GM21381 (cell line): ENCODE results near the gene CAMK1D.

ENCODE experiments used
- ATAC-seq: cut with Tn5 transposase; IDR thresholded peaks from one replicate; pipeline ENCODE4 v1.9.1; 2021; ENCODE audit warnings: mild to moderate bottlenecking, moderate library complexity; ENCODE audit not compliant: unreplicated experiment

CAMK1D gene

DNA sequence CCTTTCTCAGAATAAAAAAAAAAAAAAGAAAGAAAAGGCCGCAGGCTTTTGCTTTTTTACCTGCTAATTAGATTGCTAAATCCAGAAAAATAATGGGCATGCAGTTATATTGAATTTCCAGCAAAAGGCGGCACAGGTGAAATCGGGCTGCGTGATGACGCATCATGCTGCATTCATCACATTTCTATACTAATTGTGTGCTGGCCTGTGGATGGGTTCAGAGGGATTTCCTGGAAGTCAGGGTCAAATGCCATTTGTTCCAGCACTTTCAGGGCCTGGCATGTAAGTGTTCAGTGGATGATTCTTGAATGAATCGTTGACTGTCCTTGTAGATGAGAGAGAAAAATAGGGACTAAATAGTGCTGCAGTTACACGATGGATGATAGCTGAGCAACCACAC, 292.7 kb downstream of the CAMK1D start:
- no peak for ATAC-seq

DNA sequence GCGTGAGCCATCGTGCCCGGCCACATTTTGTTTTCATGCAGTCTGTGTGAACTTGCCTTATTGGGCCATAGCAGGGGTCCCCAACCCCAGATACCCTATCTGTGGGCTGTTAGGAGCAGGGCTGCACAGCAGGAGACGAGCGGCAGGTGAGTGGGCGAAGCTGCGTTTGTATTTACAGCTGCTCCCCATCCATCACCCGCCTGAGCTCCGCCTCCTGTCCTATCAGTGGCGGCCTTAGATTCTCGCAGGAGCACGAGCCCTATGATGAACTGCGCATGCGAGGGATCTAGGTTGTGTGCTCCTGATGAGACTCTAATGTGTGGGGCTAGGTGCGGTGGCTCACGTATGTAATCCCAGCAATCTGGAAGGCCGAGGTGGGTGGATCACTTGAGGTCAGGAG, 293.9 kb downstream of the CAMK1D start:
- ATAC-seq: no peak

DNA sequence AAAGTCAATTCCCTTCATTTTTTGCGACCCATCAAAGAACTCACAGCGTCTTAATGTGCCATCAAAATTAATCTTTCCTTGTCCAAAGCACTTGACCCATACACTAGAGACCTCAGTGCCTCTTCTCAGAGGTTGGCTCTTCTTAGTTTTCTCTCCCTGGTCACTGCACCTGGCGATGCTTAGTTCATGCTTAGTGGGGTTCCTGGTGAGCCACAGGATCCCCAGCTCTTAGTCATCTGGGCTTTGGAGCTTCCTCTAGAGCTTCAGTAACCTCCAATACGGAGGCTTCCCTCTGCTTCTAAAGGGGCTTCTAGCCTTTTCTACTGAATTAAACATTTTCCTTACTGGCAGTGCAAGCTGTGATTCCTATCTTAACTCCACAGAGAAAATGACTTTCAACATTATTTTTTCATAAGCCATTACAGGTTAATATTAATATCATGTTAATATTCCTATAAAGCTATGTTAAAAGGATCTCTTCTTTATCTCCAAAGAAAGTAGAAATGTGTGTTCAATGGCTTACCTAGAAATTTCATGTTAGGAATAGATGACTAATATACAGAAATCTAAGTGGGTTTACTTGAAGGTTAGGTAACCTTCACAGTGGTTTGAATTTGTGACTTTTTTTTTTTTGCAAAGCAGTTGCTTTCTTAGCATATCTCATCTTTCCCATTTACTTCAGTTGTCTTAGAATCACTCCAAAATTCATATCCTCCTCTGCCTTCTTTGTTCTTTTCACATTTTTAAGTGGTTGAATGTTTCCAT, 295.2 kb downstream of the CAMK1D start:
- no peak for ATAC-seq

DNA sequence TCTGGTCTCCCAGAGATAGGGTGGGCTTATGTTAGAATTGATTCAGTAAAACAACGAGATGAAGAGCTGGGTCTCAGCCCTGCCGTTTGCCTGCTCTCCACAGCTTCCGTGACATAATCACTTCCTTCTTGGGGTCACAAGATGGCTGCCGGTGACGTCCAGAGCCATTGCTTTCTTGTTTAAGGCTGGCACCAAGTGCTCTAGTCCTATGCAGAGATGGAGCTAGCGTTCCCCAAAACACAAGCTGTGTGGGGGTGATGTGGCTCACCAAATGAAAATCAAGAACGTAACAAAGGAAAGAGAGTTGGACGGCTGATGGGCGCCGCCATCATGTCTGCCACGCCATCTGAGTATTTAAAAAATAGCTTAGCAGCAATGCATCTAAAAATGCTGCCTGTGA, 296.1 kb downstream of the CAMK1D start:
- no peak for ATAC-seq

- ATAC-seq: no peak
Measured at GRCh38 chr10:12649012-12649584, 299.8 kb downstream of the CAMK1D start.

DNA sequence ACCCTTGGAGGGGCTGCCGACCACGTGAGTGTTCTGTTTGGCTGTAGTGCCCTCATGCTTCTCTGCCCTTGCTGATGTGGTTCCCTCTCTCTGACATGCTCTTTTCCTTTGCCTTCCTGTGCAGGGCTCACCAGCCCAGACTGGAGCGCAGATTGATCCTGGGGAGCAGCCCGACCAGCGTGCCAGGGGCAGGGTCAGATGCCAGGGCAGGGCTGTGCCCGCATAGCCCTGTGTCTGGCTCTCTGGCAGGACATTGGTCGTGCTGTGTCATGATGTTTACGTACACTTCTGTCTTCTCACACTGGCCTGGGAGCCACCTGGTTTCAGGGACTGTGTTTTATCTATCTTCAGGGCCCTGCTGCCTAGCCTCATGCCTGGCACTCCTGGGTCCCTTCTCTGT, 300.8 kb downstream of the CAMK1D start:
- ATAC-seq: no peak

DNA sequence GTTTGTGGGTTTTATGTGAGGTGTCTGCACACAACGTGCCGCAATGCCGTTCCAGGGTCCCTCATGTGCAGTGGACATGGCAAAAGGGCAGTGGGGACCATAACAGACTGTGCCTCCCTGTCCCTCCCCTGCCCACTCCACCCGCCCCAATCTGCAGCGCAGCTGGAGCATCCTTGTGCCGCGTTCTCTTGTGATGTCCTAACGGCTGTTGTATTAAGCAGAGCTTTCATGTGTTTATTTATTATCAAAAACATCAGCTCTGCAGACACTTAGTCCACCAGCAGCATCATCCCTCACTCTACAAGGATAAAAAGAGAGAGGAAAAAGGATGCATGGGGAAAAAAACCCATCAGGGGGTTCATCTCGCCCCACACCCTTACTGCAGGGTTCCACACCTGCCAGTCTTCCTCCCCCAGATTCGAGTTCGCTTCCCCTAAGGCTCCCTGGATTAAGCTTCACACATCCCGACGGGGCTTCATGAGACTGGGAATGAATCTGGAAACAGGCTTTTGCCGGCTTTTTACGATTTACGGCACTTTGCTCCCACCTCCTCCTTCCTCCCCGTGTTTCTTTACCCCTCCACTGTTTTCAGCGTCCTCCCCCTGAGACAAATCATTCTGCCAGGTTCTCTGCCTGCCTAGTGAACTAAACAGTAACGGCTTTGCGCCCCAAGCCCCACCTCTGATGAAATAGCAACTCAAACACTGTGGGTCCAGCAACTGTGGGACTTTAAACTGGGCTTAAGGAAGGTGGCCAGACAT, 301.4 kb downstream of the CAMK1D start:
- no peak for ATAC-seq

DNA sequence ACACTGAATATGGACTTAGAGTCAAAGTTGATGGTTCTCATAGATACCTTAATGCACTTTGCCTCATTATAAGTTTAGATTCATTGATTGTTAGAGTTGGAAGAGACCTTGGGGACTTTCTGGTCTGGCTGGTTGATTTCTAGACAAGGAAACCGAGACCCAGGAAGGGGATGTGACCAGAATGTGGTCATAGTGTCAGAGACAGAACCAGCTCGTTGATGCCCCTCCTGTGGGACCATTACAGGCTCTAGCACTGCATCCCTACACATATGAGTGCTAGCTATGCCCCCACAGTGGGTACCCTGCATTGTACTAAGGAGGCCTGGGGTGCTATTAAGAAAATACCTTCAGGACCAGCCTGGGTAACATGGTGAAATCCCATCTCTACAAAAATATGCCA, 306.6 kb downstream of the CAMK1D start:
- ATAC-seq: no peak

DNA sequence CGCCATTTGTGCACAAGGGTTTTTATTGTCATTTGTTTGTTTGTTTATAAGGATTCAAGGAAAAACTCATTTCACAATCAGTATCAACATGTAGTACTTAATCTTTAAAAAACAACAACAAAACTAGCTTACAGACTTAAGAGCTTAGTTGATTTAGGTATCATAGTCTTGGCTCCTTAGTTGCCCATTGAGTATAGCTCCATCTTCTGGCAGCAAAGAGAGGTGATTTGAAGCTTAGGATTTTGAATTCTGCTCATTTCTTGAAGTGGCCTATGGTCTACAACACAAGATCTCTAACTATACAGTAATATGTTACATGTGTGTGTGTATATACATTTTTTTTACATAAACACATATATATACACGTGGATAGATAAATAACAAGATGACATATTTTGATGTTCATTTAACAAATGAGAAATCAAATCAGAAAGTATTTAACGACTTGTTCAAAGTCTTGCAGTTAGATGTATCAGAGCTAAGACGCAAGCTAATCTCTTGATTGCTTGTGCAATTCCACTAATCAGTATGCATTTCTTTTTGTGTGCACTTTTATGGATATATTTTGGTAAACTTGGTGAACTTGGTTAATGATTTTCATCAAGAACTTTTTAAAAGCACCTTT, 307.3 kb downstream of the CAMK1D start:
- no peak for ATAC-seq

DNA sequence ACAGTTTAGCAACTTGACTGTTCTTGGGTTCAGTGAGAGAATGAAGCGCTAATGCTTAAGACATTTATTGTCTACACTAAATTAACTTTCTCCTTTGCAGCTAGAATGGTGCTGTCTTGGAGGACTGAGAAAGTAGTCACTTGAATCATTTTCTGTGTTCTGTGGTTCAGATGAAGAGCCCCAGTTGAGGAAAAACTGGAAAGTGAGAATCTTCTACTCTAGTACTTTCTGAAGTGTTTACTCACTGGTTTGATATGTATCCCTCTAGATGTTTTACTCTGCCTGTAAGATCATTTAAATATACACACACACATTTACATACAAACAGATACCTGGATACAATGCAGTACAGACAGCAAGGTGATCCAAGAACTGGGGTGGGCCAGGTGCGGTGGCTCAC, 308.1 kb downstream of the CAMK1D start:
- ATAC-seq: no peak

GRCh38 chr10:12658526-12658925, 309.2 kb downstream of the CAMK1D start:
- ATAC-seq: no peak

DNA sequence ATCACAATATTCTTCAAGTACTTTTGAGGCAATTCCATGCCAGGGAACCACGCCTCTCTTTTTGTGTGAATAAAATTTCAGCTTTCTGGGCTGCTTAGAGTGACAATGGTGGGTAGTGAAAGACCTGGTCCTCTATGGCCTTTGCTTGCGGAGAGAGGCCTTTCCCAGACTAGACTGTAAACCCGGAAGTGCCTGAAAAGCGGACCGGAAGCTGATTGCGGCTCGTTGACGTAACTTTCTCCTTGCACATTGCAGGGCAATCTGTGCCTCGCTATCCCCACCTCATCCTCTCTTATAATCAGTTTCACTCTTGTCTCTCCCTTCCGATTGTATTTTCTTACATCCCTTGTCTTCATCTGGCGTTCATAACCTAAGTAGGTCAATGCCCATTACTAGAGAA, 310.4 kb downstream of the CAMK1D start:
- ATAC-seq: no peak

DNA sequence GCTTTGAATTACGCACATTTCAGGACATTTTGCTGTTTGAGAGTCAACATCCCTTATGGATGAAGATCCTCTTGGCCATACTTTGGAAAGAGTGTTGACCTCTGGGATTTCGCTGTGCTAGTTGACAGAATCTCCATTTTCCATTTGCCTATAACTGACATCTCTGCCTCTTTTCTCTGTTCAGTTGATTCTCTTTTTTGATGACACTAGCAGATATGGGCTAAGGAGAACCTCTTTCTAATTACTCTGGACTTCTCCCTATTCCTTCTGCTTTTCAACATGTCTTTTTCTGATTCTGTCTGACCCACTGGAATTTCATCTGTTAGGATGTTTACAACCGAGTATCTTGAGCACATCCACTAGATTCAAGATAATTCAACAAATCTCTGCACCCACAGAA, 311.5 kb downstream of the CAMK1D start:
- no peak for ATAC-seq

GRCh38 chr10:12661671-12662070, 312.3 kb downstream of the CAMK1D start:
- ATAC-seq: no peak

- no peak for ATAC-seq
Measured at GRCh38 chr10:12663863-12664262, 314.5 kb downstream of the CAMK1D start.

DNA sequence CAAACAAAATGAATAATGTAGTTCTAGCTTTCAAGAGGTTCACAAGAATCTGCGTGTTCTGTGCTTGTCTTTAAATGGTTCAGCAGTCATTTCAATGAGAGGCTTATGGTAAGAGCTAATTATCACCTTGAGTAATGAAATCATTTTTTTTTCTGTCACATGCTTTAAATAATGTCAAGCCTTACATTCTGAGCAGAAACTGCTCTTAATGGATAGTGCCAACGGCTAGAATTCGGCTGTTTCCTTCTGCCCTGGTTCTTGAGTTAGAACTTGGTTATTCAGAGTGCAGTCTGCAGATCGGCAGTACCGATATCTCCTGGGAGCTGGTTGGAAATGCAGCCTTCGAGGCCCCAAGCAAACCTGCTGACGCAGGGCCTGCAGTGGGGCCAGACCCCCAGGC, 316.2 kb downstream of the CAMK1D start:
- ATAC-seq: no peak

DNA sequence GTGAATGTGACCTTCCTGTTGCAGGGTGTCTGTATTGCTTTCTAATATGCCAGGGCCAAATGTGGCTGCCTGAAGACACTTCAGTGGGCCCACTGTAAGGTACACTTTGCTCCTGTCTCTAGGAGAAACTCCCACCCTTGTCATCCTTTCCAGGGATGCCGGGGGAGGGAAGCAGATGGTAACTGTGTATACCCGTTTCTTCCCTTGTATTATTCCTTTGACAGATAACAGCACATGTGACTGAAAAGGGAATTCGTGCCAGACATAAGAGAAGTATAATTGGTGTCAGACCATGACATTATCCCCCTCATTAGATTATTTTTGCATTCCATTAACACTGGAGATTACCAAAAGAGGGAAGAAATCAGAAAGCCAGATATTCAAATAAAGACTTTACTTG, 317.7 kb downstream of the CAMK1D start:
- no peak for ATAC-seq

DNA sequence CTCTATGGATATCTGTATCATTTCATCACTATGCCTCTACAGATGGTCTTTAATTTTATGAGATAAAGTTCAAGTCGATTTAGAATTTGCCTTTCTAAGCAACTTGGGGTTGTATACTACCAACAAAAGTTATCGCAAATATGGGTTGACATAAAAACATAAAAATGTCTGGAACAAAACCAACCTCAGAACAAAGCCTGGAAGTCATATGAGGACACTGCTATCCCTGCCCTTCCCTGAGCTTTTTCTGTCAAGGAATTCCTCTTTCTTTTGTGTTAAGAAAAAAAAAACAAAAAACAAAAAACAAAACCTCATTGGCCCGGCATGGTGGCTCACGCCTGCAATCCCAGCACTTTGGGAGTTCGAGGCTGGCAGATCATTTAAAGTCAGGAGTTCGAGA, 319.3 kb downstream of the CAMK1D start:
- no peak for ATAC-seq

DNA sequence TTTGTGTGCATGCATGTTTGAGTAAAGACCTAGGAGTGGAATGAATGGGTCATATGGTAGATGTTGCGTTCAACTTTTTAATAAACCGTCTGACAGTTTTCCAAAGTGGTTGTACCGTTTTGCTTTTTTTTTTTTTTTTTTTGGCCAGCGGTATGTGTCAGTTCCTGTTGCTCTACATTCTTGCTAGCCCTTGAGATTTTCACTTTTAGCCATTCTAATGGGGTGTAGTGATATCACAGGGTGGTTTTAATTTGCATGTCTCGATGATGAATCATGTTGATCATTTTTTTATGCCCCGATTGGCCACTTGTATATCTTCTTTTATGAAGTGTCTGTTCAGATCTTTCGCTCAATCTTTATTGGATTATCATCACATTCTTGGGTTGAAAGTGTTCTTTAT, 320.7 kb downstream of the CAMK1D start:
- no peak for ATAC-seq

DNA sequence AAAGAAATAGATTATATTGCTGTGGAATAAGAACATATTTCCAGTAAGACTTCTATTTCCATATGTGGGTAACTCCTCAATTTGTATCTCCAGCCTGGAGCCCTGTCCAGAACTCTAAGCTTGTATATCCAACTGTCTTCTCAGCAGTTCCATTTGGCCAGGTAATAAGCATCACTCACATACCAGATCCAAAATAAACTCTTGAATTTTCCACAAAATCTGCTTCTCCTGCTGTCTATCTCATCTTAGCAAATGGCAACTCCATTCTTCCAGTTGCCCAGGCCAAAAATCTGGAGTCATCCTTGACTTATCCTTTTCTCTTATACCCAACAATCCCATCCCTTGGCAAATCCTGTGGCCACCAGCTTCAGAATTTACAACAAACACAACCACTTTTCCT, 325.8 kb downstream of the CAMK1D start:
- no peak for ATAC-seq

- no peak for ATAC-seq
Measured at GRCh38 chr10:12679636-12680035, 330.3 kb downstream of the CAMK1D start.

- ATAC-seq: no peak
Measured at GRCh38 chr10:12681252-12681651, 331.9 kb downstream of the CAMK1D start.
